ENCODE data around the gene BAX. TPM values are rescaled to one million over a fixed set of nuclear protein-coding genes. Genes with fewer than 3 reads are reported as not detected.
A peak's percentile ranks its signal among the peaks of the same experiment; 100 is the strongest.

Gene BAX
- total and polyA plus RNA-seq, 4 experiments from 2014 or later = 56.5 to 183 (median 120) TPM

DNA sequence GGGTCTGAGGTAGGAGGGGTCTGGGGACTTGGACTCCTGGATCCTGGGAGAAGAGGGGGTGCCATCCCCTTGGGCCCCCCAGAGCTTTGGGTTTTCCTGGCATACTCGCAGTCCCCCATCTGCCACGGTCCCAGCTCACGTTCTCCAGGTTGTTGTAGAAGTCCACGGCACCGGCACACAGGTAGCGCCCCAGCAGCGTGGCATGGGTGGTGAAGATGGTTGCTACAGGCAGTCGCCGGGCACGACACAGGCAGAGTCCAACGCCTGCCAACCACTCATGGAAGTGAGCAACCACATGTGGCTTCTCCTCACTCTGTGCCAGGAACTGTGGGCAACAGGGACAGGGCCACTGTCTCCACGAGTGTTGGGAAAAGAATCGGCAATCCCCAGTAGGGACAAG is 31.0 kb downstream of the BAX start:
- ChIA-PET CTCF (ENCODE audit: partially characterized antibody) (interaction anchor here (0.9 to 1.8 kb wide), 2 partner anchors 15 to 197 kb away, joined by 4 read pairs; no protein-coding TSS in a partner anchor), POLR2A (ENCODE audit: partially characterized antibody) (interaction anchor here (1.5 kb wide), 1 partner anchor 15 kb away, joined by 3 read pairs; no protein-coding TSS in a partner anchor)
- no peak overlapping the region for H3K4me3 Mint-ChIP-seq
- H3K27ac ChIP-seq (ENCODE audit: low read depth, low read length) = no peak overlapping the region
- no peaks in the 10 kb centered on the region for H3K27me3 Mint-ChIP-seq
- intact Hi-C loops (cut with micrococcal nuclease) = no loop called here
- H3K4me1 Mint-ChIP-seq = peaks cover 0 to 8% (median 6%) of the 10 kb centered on the region in 4 donors
- no peaks in the 10 kb centered on the region for H3K4me1 ChIP-seq (ENCODE audit: insufficient read depth, low read length)
- peaks cover 10% of the 10 kb centered on the region for H3K36me3 ChIP-seq (ENCODE audit: insufficient read depth, low read length)
- H3K27ac Mint-ChIP-seq = no peak overlapping the region
- H3K9me3 ChIP-seq (ENCODE audit: control insufficient read depth in 1 of 2, low read length in 2 of 2) = no peaks in the 10 kb centered on the region
- no peak for DNase-seq
- H3K27me3 ChIP-seq (ENCODE audit: insufficient read depth, low read length) = no peaks in the 10 kb centered on the region
- H3K9me3 Mint-ChIP-seq = no peaks in the 10 kb centered on the region
- no peak overlapping the region for H3K4me3 ChIP-seq (ENCODE audit: low read length in 2 of 2)
- H3K36me3 Mint-ChIP-seq = peaks cover 8 to 31% of the 10 kb centered on the region in 2 donors

DNA sequence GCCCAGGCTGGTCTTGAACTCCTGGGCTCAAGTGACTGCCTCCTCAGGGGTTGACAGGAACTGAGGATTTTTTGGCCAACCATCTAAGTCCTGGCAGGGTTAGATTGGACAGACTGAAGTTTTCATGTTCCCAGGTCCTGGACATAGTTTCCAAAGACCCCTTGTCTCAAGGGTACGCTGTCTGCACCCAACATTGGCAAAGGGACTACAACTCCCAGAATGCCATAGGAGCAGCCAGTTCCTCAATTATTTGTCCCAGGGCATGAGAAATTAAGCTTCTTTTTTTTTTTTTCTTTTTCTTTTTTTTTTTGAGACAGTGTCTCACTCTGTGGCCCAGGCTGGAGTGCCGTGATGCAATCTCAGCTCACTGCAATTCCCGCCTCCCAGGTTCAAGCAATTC is 31.5 kb downstream of the BAX start:
- H3K9me3 Mint-ChIP-seq = no peaks in the 10 kb centered on the region
- intact Hi-C loops (cut with micrococcal nuclease) = no loop called here
- POLR2A ChIA-PET (ENCODE audit: partially characterized antibody) = no interaction called here

GRCh38 chr19:48987323-48987722 is 32.6 kb downstream of the BAX start:
- H3K9me3 ChIP-seq (ENCODE audit: control insufficient read depth in 1 of 2, low read length in 2 of 2) = no peaks in the 10 kb centered on the region
- no peak overlapping the region for H3K27ac ChIP-seq (ENCODE audit: low read depth, low read length)
- ChIA-PET CTCF (ENCODE audit: partially characterized antibody) (interaction anchor here (1.3 to 1.8 kb wide), 2 partner anchors 16 to 199 kb away, joined by 3 to 4 read pairs; no protein-coding TSS in a partner anchor), POLR2A (ENCODE audit: partially characterized antibody) (interaction anchor here (1.0 kb wide), 1 partner anchor 11 kb away, joined by 3 read pairs; no protein-coding TSS in a partner anchor)
- H3K4me3 ChIP-seq (ENCODE audit: low read length in 2 of 2) = no peak overlapping the region
- Mint-ChIP-seq H3K27me3 (no peaks in the 10 kb centered on the region), H3K4me1 (peaks cover 12 to 17% (median 12%) of the 10 kb centered on the region in 4 donors), H3K9me3 (no peaks in the 10 kb centered on the region), H3K27ac (peak overlapping the region in 3 of 7 donors; percentile 39 to 75 (median 41)), H3K4me3 (no peak overlapping the region), H3K36me3 (peaks cover 4 to 24% of the 10 kb centered on the region in 2 donors)
- intact Hi-C loops (cut with micrococcal nuclease) = no loop called here
- H3K4me1 ChIP-seq (ENCODE audit: insufficient read depth, low read length) = peaks cover 15% of the 10 kb centered on the region
- H3K27me3 ChIP-seq (ENCODE audit: insufficient read depth, low read length) = no peaks in the 10 kb centered on the region
- peaks cover 10% of the 10 kb centered on the region for H3K36me3 ChIP-seq (ENCODE audit: insufficient read depth, low read length)
- DNase-seq = no peak

More for the DNA sequence above, 31.5 kb downstream of the BAX start:
- Mint-ChIP-seq H3K36me3 (peaks cover 8 to 31% of the 10 kb centered on the region in 2 donors), H3K27me3 (no peaks in the 10 kb centered on the region), H3K4me3 (no peak overlapping the region), H3K27ac (no peak overlapping the region), H3K4me1 (peaks cover 4 to 12% (median 7%) of the 10 kb centered on the region in 4 donors)
- Histone ChIP-seq H3K27ac (ENCODE audit: low read depth, low read length) (no peak overlapping the region), H3K4me1 (ENCODE audit: insufficient read depth, low read length) (peaks cover 4% of the 10 kb centered on the region), H3K9me3 (ENCODE audit: control insufficient read depth in 1 of 2, low read length in 2 of 2) (no peaks in the 10 kb centered on the region), H3K27me3 (ENCODE audit: insufficient read depth, low read length) (no peaks in the 10 kb centered on the region), H3K36me3 (ENCODE audit: insufficient read depth, low read length) (peaks cover 10% of the 10 kb centered on the region), H3K4me3 (ENCODE audit: low read length in 2 of 2) (no peak overlapping the region)
- CTCF ChIA-PET (ENCODE audit: partially characterized antibody) = interaction anchor here (0.9 to 1.8 kb wide), 3 partner anchors 14 to 198 kb away, joined by 3 to 4 read pairs (median 4); no protein-coding TSS in a partner anchor
- DNase-seq = no peak

- Mint-ChIP-seq H3K4me1 (peaks cover 14 to 26% (median 17%) of the 10 kb centered on the region in 4 donors), H3K9me3 (no peaks in the 10 kb centered on the region), H3K4me3 (no peak overlapping the region), H3K27me3 (no peaks in the 10 kb centered on the region), H3K36me3 (peaks cover 4 to 24% of the 10 kb centered on the region in 2 donors), H3K27ac (peak overlapping the region in 2 of 7 donors; percentile 29 to 55)
- intact Hi-C loops (cut with micrococcal nuclease) = no loop called here
- CTCF ChIA-PET (ENCODE audit: partially characterized antibody) = no interaction called here
- no peak overlapping the region for H3K4me3 ChIP-seq (ENCODE audit: low read length in 2 of 2)
- H3K27me3 ChIP-seq (ENCODE audit: insufficient read depth, low read length) = no peaks in the 10 kb centered on the region
- H3K36me3 ChIP-seq (ENCODE audit: insufficient read depth, low read length) = peaks cover 5% of the 10 kb centered on the region
- H3K9me3 ChIP-seq (ENCODE audit: control insufficient read depth in 1 of 2, low read length in 2 of 2) = no peaks in the 10 kb centered on the region
- peaks cover 18% of the 10 kb centered on the region for H3K4me1 ChIP-seq (ENCODE audit: insufficient read depth, low read length)
- no peak overlapping the region for H3K27ac ChIP-seq (ENCODE audit: low read depth, low read length)
- POLR2A ChIA-PET (ENCODE audit: partially characterized antibody) = no interaction called here
- no peak for DNase-seq
These were observed 33.6 kb downstream of the BAX start for GRCh38 chr19:48988286-48988685.

DNA sequence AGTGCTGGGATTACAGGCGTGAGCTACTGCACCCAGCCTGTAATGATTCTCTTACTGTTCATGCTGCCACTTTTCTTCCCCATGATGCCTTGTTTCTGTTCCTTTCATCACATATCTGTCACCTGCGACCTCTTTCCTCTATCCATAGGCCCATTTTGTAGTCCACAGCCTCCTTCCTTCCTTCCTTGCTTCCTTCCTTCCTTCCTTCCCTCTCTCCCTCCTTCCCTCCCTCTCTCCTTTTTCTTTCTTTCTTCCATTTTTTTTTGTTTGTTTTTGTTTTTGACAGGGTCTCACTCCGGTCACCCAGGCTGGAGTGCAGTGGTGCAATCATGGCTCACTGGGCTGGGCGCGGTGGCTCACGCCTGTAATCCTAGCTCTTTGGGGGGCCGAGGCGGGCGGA is 34.2 kb downstream of the BAX start:
- Mint-ChIP-seq H3K4me1 (peaks cover 16 to 32% (median 20%) of the 10 kb centered on the region in 4 donors), H3K27ac (peak overlapping the region in 1 of 7 donors; percentile 50), H3K36me3 (peaks cover 4 to 26% of the 10 kb centered on the region in 2 donors), H3K27me3 (no peaks in the 10 kb centered on the region), H3K4me3 (no peak overlapping the region), H3K9me3 (no peaks in the 10 kb centered on the region)
- H3K27me3 ChIP-seq (ENCODE audit: insufficient read depth, low read length) = no peaks in the 10 kb centered on the region
- no peaks in the 10 kb centered on the region for H3K9me3 ChIP-seq (ENCODE audit: control insufficient read depth in 1 of 2, low read length in 2 of 2)
- H3K36me3 ChIP-seq (ENCODE audit: insufficient read depth, low read length) = peaks cover 5% of the 10 kb centered on the region
- ChIA-PET CTCF (ENCODE audit: partially characterized antibody) (interaction anchor here (1.1 to 1.3 kb wide), 2 partner anchors 10 to 13 kb away, joined by 3 read pairs; no protein-coding TSS in a partner anchor), POLR2A (ENCODE audit: partially characterized antibody) (no interaction called here)
- no peak overlapping the region for H3K27ac ChIP-seq (ENCODE audit: low read depth, low read length)
- no peak overlapping the region for H3K4me3 ChIP-seq (ENCODE audit: low read length in 2 of 2)
- peaks cover 18% of the 10 kb centered on the region for H3K4me1 ChIP-seq (ENCODE audit: insufficient read depth, low read length)
- DNase-seq = no peak
- intact Hi-C loops (cut with micrococcal nuclease) = no loop called here

GRCh38 chr19:48989701-48990291 is 35.1 kb downstream of the BAX start:
- Histone ChIP-seq H3K27me3 (ENCODE audit: insufficient read depth, low read length) (no peaks in the 10 kb centered on the region), H3K4me1 (ENCODE audit: insufficient read depth, low read length) (peaks cover 28% of the 10 kb centered on the region), H3K36me3 (ENCODE audit: insufficient read depth, low read length) (peaks cover 5% of the 10 kb centered on the region), H3K27ac (ENCODE audit: low read depth, low read length) (no peak overlapping the region), H3K9me3 (ENCODE audit: control insufficient read depth in 1 of 2, low read length in 2 of 2) (no peaks in the 10 kb centered on the region), H3K4me3 (ENCODE audit: low read length in 2 of 2) (no peak overlapping the region)
- Mint-ChIP-seq H3K4me1 (peaks cover 19 to 40% (median 27%) of the 10 kb centered on the region in 4 donors), H3K27ac (peak overlapping the region in 1 of 7 donors; percentile 53), H3K9me3 (no peaks in the 10 kb centered on the region), H3K4me3 (peak overlapping the region in 1 of 8 donors; percentile 30), H3K36me3 (peaks cover 4 to 26% of the 10 kb centered on the region in 2 donors), H3K27me3 (no peaks in the 10 kb centered on the region)
- intact Hi-C loops (cut with micrococcal nuclease) = loop anchor here (5.0 to 10.0 kb wide), 2 partner anchors 65 to 352 kb away; partner anchors contain the start of genes CGB7 and DBP
- DNase-seq = no peak
- ChIA-PET CTCF (ENCODE audit: partially characterized antibody) (interaction anchor here (1.1 to 1.3 kb wide), 2 partner anchors 11 to 14 kb away, joined by 3 read pairs; no protein-coding TSS in a partner anchor), POLR2A (ENCODE audit: partially characterized antibody) (no interaction called here)

DNA sequence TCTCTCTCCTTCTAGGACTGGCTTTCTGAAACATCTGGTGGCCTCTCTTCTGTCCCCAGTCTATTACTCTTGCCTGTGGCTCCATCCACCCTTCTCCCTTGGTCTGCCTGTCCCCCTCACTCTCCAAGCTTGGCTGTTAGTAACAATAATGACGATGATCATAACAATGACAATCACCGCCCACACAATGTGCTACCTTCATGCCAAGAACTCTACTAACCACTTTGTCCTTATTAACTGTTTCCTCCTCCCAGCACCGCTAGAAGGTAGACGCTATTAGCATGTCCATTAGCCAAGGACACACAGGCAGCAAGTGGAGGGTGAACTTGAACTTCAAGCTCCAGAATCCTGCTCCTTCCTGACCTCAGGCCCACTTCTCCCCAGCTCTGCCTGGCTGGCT is 35.7 kb downstream of the BAX start:
- H3K9me3 ChIP-seq (ENCODE audit: control insufficient read depth in 1 of 2, low read length in 2 of 2) = no peaks in the 10 kb centered on the region
- H3K4me3 ChIP-seq (ENCODE audit: low read length in 2 of 2) = no peak overlapping the region
- intact Hi-C loops (cut with micrococcal nuclease) = loop anchor here (5.0 to 10.0 kb wide), 2 partner anchors 64 to 353 kb away; partner anchors contain the start of genes CGB7 and DBP
- peaks cover 30% of the 10 kb centered on the region for H3K4me1 ChIP-seq (ENCODE audit: insufficient read depth, low read length)
- peaks cover 4 to 26% of the 10 kb centered on the region in 2 donors for H3K36me3 Mint-ChIP-seq
- no peaks in the 10 kb centered on the region for H3K9me3 Mint-ChIP-seq
- H3K4me1 Mint-ChIP-seq = peaks cover 24 to 46% (median 31%) of the 10 kb centered on the region in 4 donors
- no peaks in the 10 kb centered on the region for H3K27me3 ChIP-seq (ENCODE audit: insufficient read depth, low read length)
- H3K27me3 Mint-ChIP-seq = no peaks in the 10 kb centered on the region
- CTCF ChIA-PET (ENCODE audit: partially characterized antibody) = no interaction called here
- POLR2A ChIA-PET (ENCODE audit: partially characterized antibody) = interaction anchor here (4.1 kb wide), 1 partner anchor 24 kb away, joined by 68 read pairs; the partner anchor contains the start of gene FTL
- H3K27ac Mint-ChIP-seq = peak overlapping the region in 4 of 7 donors; percentile 14 to 53 (median 30)
- no peak for DNase-seq
- no peak overlapping the region for H3K27ac ChIP-seq (ENCODE audit: low read depth, low read length)
- peak overlapping the region in 4 of 8 donors; percentile 15 to 30 (median 20) for H3K4me3 Mint-ChIP-seq
- H3K36me3 ChIP-seq (ENCODE audit: insufficient read depth, low read length) = no peaks in the 10 kb centered on the region
